Esophagus squamous epithelium (tissue), 5 donors: ENCODE data around the gene PARD3. TPM values are rescaled to one million over a fixed set of nuclear protein-coding genes. Genes with fewer than 3 reads are reported as not detected.
"Not testable (repeated sequence)": the region's sequence is repeated elsewhere in the genome, so short reads cannot be mapped to it uniquely, and the experiment has no call there.

Experiments
- DNase-seq: peaks from one replicate; lab custom pipeline; 2025; lab: John Stamatoyannopoulos, UW
- H3K27ac ChIP-seq, 4 donors: fragments of 200-600 bp; sonication (generic); one replicate each; pipeline ENCODE4 v1.5.1; 2016 to 2019; ENCODE audit warnings: mild to moderate bottlenecking in 1 of 4
- H3K27me3 ChIP-seq, 4 donors: fragments of 200-600 bp; sonication (generic); 1 replicate in 3 of 4; 2 replicates in 1 of 4; pipeline versions ENCODE4 v1.5.1 to v1.6.0; 2017 to 2021; ENCODE audit warnings: antibody characterized with exemption in 1 of 4
- H3K36me3 ChIP-seq, 3 donors: fragments of 200-600 bp; sonication (generic); one replicate each; pipeline ENCODE4 v1.5.1; 2016 to 2019
- H3K4me1 ChIP-seq, 3 donors: fragments of 200-600 bp; sonication (generic); one replicate each; pipeline ENCODE4 v1.5.1; 2017 to 2019
- H3K4me3 ChIP-seq, 4 donors: fragments of 200-600 bp; sonication (generic); 1 replicate in 3 of 4; 2 replicates in 1 of 4; pipeline ENCODE4 v1.5.1; 2016 to 2019; ENCODE audit warnings: mild to moderate bottlenecking in 2 of 4, moderate library complexity in 1 of 4
- H3K9me3 ChIP-seq, 3 donors: fragments of 200-600 bp; sonication (generic); one replicate each; pipeline ENCODE4 v1.5.1; 2016 to 2019
- CTCF ChIP-seq, 6 experiments: fragments of 450-650 bp in 4 of 6; fragments of 200-600 bp in 2 of 6; sonication (generic) in 2 of 6; IDR thresholded peaks; one replicate each; pipeline ENCODE4 v1.5.1; 2016 to 2019; ENCODE audit warnings: antibody characterized with exemption in 6 of 6, mild to moderate bottlenecking in 4 of 6, moderate library complexity in 4 of 6
- POLR2A ChIP-seq, 4 donors: fragments of 450-650 bp; IDR thresholded peaks; one replicate each; pipeline ENCODE4 v1.6.1; 2017; ENCODE audit warnings: antibody characterized with exemption in 4 of 4, mild to moderate bottlenecking in 4 of 4, moderate library complexity in 3 of 4
- WGBS, 2 donors: methylation state at CpG; one replicate each; pipeline ENCODE4 v1.1.5; 2018; 5-methylcytosine and 5-hydroxymethylcytosine counted together
- intact Hi-C: fragments of 100-400 bp; cut with DNase I; formaldehyde crosslinking; loops from one replicate; pipeline ENCODE4 v1.15.0; 2022
- total RNA-seq, 4 donors: library from RNA; depleted of rRNA; stranded (reverse); fragments of >200 nt; gene quantifications; one replicate each; pipeline ENCODE4 v1.1.0, GENCODE V29; 2016
- donor health status: DM: yes; HTN: yes; CAD: no.

PARD3 gene
- total RNA-seq, 4 donors from 2014 or later: 57.3 to 114 (median 81.7) TPM

- intact Hi-C loops: no loop called here
- no peak for TF ChIP-seq CTCF (IDR thresholded peaks at IDR 0.05)
- TF ChIP-seq POLR2A (IDR thresholded peaks at IDR 0.05): no peak
- Histone ChIP-seq H3K4me3 (no peak overlapping the region), H3K4me1 (peaks cover 0 to 13% (median 0%) of the 10 kb centered on the region in 3 donors), H3K36me3 (no peaks in the 10 kb centered on the region), H3K9me3 (no peaks in the 10 kb centered on the region), H3K27ac (no peak overlapping the region), H3K27me3 (no peaks in the 10 kb centered on the region)
- DNase-seq: no peak
- 100% methylated on average over 1 of the region's 1 CpG for WGBS, 2 donors
Observed at GRCh38 chr10:34850036-34850435, 34.9 kb upstream of the PARD3 start.

DNA sequence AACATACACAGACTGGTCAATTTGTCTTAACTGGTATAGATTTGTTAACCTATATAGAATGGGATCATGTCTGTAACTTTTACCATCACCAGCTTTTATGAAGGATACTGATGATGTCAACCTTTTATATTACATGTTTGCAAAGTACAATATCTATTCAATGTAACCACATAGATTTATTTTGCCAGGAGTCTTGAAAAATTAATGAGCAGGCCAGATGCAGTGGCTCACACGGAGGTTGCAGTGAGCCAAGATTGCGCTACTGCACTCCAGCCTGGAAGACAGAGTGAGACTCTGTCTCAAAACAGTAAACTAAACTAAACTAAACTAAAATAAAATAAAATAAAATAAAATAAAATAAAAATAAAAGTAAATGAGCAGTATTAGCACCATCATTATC lies 30.0 kb upstream of the PARD3 start:
- intact Hi-C loops: no loop called here
- H3K27ac ChIP-seq: no peak overlapping the region
- H3K27me3 ChIP-seq: no peaks in the 10 kb centered on the region
- no peaks in the 10 kb centered on the region for H3K36me3 ChIP-seq
- no peak overlapping the region for H3K4me3 ChIP-seq
- no peak for DNase-seq
- H3K9me3 ChIP-seq: no peaks in the 10 kb centered on the region
- WGBS, 2 donors: 69 to 72% methylated on average over 2 of the region's 2 CpGs
- H3K4me1 ChIP-seq: no peaks in the 10 kb centered on the region
- no peak for TF ChIP-seq POLR2A (IDR thresholded peaks at IDR 0.05)
- TF ChIP-seq CTCF (IDR thresholded peaks at IDR 0.05): no peak

DNA sequence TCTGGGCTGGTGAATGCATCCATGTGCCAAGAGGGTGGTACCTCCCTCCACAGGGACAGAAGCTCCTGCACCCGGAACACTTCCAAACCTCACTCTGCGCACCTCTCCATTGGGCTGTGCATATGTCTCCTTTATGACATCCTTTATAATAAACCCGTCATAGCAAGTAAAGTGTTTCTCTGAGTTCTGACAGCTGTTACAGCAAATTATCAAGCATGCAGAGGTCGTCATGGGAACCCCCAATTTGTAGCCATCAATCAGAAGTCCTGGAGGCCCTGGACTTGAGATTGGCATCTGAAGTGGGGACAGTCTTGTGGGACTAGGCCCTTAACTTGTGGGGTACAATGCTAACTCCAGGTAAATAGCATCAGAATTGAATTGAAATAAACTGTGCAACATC lies 29.4 kb upstream of the PARD3 start:
- Histone ChIP-seq H3K4me1 (no peaks in the 10 kb centered on the region), H3K4me3 (no peak overlapping the region), H3K27ac (no peak overlapping the region), H3K36me3 (no peaks in the 10 kb centered on the region), H3K9me3 (no peaks in the 10 kb centered on the region), H3K27me3 (no peaks in the 10 kb centered on the region)
- intact Hi-C loops: no loop called here
- 80 to 81% methylated on average over 3 to 4 of the region's 4 CpGs for WGBS, 2 donors
- DNase-seq: no peak
- TF ChIP-seq POLR2A (IDR thresholded peaks at IDR 0.05) (no peak), CTCF (IDR thresholded peaks at IDR 0.05) (no peak)

DNA sequence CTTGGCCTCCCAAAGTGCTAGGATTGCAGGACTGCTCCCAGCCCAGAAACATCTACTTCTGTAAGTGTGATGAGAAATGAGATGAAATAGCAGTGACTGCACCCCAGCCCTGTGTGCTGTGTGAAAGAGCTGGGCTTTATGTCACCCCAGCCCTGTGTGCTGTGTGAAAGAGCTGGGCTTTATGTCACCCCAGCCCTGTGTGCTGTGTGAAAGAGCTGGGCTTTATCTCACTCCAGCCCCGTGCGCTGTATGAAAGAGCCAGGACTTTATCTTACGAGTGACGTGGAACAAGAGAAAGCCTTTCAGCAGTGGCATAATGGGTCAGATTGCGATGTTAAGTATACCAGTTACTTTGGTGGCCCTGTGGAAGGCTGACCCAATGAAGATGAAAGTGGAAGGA lies 28.4 kb upstream of the PARD3 start:
- H3K4me3 ChIP-seq, DNase-seq, H3K9me3 ChIP-seq, H3K27me3 ChIP-seq, H3K4me1 ChIP-seq, H3K36me3 ChIP-seq, H3K27ac ChIP-seq, intact Hi-C loops: not testable (repeated sequence)
- 78 to 87% methylated on average over 3 to 4 of the region's 5 CpGs for WGBS, 2 donors

- no peak for DNase-seq
- no peak for TF ChIP-seq CTCF (IDR thresholded peaks at IDR 0.05)
- peaks cover 0 to 10% (median 0%) of the 10 kb centered on the region in 3 donors for H3K4me1 ChIP-seq
- intact Hi-C loops: no loop called here
- no peaks in the 10 kb centered on the region for H3K27me3 ChIP-seq
- no peak overlapping the region for H3K4me3 ChIP-seq
- 77 to 85% methylated on average over 5 of the region's 5 CpGs for WGBS, 2 donors
- no peak overlapping the region for H3K27ac ChIP-seq
- no peaks in the 10 kb centered on the region for H3K9me3 ChIP-seq
- no peaks in the 10 kb centered on the region for H3K36me3 ChIP-seq
Observed at GRCh38 chr10:34838366-34838900, 23.3 kb upstream of the PARD3 start.
